ENCODE results near the gene MYO7B.

MYO7B gene

GRCh38 chr2:127578411-127578810 is 42.9 kb downstream of the MYO7B start:
- DNase-seq (ENCODE audit: insufficient read length, low spot score) (no peak), FAIRE-seq (no peak)
- TF ChIP-seq POLR2A (IDR thresholded peaks at IDR 0.05; ENCODE audit: low read depth, low read length) = no peak

- no peak for DNase-seq (ENCODE audit: insufficient read length, low spot score)
- no peak for TF ChIP-seq POLR2A (IDR thresholded peaks at IDR 0.05; ENCODE audit: low read depth, low read length)
- no peak for FAIRE-seq
Observed at GRCh38 chr2:127579231-127579630, 43.7 kb downstream of the MYO7B start.

- DNase-seq (ENCODE audit: insufficient read length, low spot score) (no peak), FAIRE-seq (no peak)
- TF ChIP-seq POLR2A (IDR thresholded peaks at IDR 0.05; ENCODE audit: low read depth, low read length) = no peak
Observed at GRCh38 chr2:127580167-127581049, 44.9 kb downstream of the MYO7B start.

DNA sequence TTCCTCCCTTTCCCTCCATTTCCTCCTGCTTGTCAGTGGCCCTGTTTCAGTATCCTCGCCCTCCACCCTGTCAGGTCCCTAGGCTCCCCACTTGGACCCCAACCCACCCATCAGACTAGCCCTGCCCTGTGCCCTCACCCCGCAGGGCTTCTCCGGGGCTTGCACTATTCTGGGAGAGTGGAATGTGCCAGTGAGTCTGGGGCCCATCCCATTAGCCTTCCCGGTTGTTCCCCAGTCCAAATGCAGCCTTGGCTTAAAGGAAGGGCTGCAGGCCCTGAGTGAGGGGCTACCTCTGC is 45.5 kb downstream of the MYO7B start:
- DNase-seq (ENCODE audit: insufficient read length, low spot score) = no peak
- TF ChIP-seq POLR2A (IDR thresholded peaks at IDR 0.05; ENCODE audit: low read depth, low read length) = no peak
- FAIRE-seq = no peak

- no peak for DNase-seq (ENCODE audit: insufficient read length, low spot score)
- TF ChIP-seq POLR2A (IDR thresholded peaks at IDR 0.05; ENCODE audit: low read depth, low read length) = no peak
- FAIRE-seq = no peak
Observed at GRCh38 chr2:127581516-127582490, 46.3 kb downstream of the MYO7B start.

GRCh38 chr2:127582863-127583861 is 47.7 kb downstream of the MYO7B start:
- FAIRE-seq (no peak), DNase-seq (ENCODE audit: insufficient read length, low spot score) (no peak)

GRCh38 chr2:127584047-127584446 is 48.6 kb downstream of the MYO7B start:
- no peak for TF ChIP-seq POLR2A (IDR thresholded peaks at IDR 0.05; ENCODE audit: low read depth, low read length)
- DNase-seq (ENCODE audit: insufficient read length, low spot score) (no peak), FAIRE-seq (no peak)

More at GRCh38 chr2:127582863-127583861, 47.7 kb downstream of the MYO7B start:
- no peak for TF ChIP-seq POLR2A (IDR thresholded peaks at IDR 0.05; ENCODE audit: low read depth, low read length)

GRCh38 chr2:127584516-127585033 is 49.1 kb downstream of the MYO7B start:
- no peak for TF ChIP-seq POLR2A (IDR thresholded peaks at IDR 0.05; ENCODE audit: low read depth, low read length)
- FAIRE-seq = no peak
- no peak for DNase-seq (ENCODE audit: insufficient read length, low spot score)

DNA sequence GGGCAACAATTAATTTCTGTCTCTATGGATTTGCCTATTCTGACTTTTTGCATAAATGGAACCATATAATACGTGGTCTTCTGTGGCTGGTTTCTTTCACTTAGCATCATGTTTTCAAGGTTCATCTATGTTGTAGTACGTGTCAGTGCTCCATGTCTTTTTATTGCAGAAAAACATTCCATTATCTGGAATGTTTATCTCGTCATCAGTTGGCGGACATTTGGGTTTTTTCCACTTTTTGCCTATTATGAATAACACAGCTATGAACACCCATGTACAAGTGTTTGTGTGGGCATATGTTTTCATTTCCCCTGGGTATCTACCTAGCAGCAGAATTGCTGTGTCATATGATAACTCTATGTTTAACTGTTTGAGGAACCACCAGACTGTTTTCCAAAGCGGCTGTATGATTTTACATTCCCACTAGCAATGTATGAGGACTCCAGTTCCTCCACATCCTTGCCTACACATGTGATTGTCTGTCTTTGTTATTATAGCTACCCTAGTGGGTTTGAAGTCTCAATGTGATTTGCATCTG is 49.9 kb downstream of the MYO7B start:
- FAIRE-seq (no peak), DNase-seq (ENCODE audit: insufficient read length, low spot score) (no peak)
- no peak for TF ChIP-seq POLR2A (IDR thresholded peaks at IDR 0.05; ENCODE audit: low read depth, low read length)

- no peak for FAIRE-seq
- no peak for DNase-seq (ENCODE audit: insufficient read length, low spot score)
- TF ChIP-seq POLR2A (IDR thresholded peaks at IDR 0.05; ENCODE audit: low read depth, low read length) = no peak
Observed at GRCh38 chr2:127586136-127586535, 50.7 kb downstream of the MYO7B start.

GRCh38 chr2:127586746-127587295 is 51.3 kb downstream of the MYO7B start:
- DNase-seq (ENCODE audit: insufficient read length, low spot score) (no peak), FAIRE-seq (no peak)
- TF ChIP-seq POLR2A (IDR thresholded peaks at IDR 0.05; ENCODE audit: low read depth, low read length) = no peak

DNA sequence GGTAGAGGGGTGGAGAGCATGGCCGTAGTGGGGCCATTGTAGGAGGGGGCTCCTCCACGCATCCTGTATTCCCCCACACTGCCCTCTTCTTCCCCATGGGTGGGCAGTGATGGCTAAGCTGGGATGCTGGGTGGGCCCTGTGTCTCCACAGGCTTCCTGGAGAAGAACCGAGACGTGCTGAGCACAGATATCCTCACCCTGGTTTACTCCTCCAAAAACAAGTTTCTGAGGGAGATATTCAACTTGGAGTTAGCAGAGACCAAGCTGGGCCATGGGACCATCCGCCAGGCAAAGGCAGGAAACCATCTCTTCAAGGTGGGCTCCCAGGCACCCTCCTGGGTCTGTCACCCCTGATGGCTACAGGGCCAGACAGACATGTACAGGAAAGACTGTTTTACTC is 52.8 kb downstream of the MYO7B start:
- DNase-seq (ENCODE audit: insufficient read length, low spot score) (no peak), FAIRE-seq (no peak)
- no peak for TF ChIP-seq POLR2A (IDR thresholded peaks at IDR 0.05; ENCODE audit: low read depth, low read length)

- no peak for DNase-seq (ENCODE audit: insufficient read length, low spot score)
- no peak for FAIRE-seq
- TF ChIP-seq POLR2A (IDR thresholded peaks at IDR 0.05; ENCODE audit: low read depth, low read length) = no peak
Observed at GRCh38 chr2:127589358-127589757, 53.9 kb downstream of the MYO7B start.
